ENCODE measurements around the gene SAMD4A.

SAMD4A gene

DNA sequence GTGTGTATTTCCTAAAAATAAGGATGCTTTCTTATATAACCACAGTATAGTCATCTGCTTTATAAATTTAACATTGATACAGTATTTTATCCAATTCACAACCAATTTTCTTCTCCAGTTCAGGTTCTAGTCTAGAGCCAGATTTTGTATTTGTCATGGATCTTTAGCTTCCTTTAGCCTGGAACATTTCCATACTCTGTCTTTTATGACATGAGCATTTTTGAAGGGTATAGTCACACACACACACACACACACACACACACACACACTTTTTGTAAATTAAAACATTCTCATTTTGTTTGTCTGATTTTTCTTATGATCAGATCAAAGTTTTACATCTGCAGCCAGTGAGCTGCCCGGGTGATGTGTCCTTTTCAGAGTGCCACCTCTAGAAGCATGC, 31.8 kb upstream of the SAMD4A start:
- no peak for DNase-seq (ENCODE audit: low spot score)
- in situ Hi-C loops (cut with MboI; ENCODE audit: low pct_unique_long_range_greater_than_20kb, low sequenced_read_pairs, unreplicated experiment), result no loop called here
- TF ChIP-seq, protein P1, sequence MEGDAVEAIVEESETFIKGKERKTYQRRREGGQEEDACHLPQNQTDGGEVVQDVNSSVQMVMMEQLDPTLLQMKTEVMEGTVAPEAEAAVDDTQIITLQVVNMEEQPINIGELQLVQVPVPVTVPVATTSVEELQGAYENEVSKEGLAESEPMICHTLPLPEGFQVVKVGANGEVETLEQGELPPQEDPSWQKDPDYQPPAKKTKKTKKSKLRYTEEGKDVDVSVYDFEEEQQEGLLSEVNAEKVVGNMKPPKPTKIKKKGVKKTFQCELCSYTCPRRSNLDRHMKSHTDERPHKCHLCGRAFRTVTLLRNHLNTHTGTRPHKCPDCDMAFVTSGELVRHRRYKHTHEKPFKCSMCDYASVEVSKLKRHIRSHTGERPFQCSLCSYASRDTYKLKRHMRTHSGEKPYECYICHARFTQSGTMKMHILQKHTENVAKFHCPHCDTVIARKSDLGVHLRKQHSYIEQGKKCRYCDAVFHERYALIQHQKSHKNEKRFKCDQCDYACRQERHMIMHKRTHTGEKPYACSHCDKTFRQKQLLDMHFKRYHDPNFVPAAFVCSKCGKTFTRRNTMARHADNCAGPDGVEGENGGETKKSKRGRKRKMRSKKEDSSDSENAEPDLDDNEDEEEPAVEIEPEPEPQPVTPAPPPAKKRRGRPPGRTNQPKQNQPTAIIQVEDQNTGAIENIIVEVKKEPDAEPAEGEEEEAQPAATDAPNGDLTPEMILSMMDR (IDR thresholded peaks at IDR 0.05; ENCODE audit: extremely low read depth, insufficient read depth, missing control alignments), result no peak

DNA sequence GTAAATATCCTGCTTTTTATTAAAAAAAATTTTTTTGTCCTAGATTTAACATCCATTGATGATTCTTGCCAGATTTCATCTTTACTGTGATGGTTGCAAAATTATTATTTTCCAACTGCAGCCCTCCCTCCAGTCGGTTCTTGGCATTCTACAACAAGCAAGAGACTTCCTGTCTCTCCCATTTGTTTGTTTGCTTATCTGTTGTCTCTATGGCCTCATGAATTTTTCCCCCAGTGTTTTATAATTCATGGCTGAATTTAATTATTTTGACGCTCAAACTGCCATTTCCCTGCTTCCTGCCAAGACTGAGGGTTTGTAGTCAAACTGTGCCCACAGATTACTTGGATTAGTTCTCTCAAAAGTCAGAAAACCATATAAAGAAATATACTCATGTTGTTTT, 31.3 kb upstream of the SAMD4A start:
- TF ChIP-seq, protein P1 (IDR thresholded peaks at IDR 0.05; ENCODE audit: extremely low read depth, insufficient read depth, missing control alignments), result no peak
- in situ Hi-C loops (cut with MboI; ENCODE audit: low pct_unique_long_range_greater_than_20kb, low sequenced_read_pairs, unreplicated experiment), result no loop called here
- no peak for DNase-seq (ENCODE audit: low spot score)

DNA sequence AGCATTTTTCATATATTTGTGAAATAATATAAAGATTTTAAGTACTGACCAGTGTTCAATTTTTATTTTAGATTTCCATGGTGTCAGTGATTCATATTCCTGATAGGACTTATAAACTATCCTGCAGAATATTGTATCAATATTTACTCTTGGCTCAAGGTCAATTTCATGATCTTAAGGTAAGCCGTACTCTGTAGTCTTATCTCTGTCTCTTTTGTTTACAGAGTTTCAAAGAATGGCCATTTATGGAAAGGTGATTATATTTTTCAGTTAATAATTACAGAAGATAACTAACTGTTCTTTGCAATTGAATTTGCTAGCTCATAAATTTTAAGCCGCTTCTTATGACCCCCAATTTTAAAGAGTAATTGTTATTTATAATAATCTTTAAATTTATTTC, 29.3 kb upstream of the SAMD4A start:
- in situ Hi-C loops (cut with MboI; ENCODE audit: low pct_unique_long_range_greater_than_20kb, low sequenced_read_pairs, unreplicated experiment), result no loop called here
- TF ChIP-seq, protein P1 (IDR thresholded peaks at IDR 0.05; ENCODE audit: extremely low read depth, insufficient read depth, missing control alignments), result no peak
- no peak for DNase-seq (ENCODE audit: low spot score)

DNA sequence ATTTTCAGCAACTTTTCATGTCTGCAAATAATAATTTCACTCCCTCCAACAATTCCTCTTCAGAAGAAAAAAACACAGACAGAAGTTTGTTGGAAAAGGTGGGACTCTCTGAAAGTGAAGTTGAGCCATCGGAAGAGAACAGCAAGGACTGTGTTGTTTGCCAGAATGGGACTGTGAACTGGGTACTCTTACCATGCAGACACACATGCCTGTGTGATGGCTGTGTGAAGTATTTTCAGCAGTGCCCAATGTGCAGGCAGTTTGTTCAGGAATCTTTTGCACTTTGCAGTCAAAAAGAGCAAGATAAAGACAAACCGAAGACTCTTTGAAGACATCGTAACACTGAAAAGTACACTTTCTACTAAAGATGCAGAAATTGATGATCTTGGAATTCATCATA, 28.9 kb upstream of the SAMD4A start:
- no peak for DNase-seq (ENCODE audit: low spot score)
- TF ChIP-seq, protein P1 (IDR thresholded peaks at IDR 0.05; ENCODE audit: extremely low read depth, insufficient read depth, missing control alignments), result no peak
- in situ Hi-C loops (cut with MboI; ENCODE audit: low pct_unique_long_range_greater_than_20kb, low sequenced_read_pairs, unreplicated experiment), result no loop called here

DNA sequence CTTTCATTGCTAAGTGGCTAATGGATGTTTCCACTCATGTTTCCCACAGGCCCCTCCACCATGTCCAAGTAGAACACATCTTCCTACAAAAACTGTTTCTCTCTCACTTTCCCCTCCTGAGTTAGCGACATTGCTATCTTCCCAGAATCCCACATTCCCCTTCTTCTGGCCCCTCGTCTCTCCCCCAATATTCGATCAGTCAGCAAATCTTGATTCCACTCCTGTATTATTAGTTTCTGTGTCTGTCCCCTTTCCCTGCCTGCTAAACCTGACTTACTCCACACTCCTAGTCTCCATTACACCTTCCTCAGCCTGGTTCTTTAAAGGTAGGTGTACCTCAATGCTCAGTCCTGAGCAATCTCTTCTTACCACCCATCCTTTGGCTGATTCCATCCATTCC, 19.3 kb upstream of the SAMD4A start:
- no peak for DNase-seq (ENCODE audit: low spot score)
- in situ Hi-C loops (cut with MboI; ENCODE audit: low pct_unique_long_range_greater_than_20kb, low sequenced_read_pairs, unreplicated experiment), result no loop called here

DNA sequence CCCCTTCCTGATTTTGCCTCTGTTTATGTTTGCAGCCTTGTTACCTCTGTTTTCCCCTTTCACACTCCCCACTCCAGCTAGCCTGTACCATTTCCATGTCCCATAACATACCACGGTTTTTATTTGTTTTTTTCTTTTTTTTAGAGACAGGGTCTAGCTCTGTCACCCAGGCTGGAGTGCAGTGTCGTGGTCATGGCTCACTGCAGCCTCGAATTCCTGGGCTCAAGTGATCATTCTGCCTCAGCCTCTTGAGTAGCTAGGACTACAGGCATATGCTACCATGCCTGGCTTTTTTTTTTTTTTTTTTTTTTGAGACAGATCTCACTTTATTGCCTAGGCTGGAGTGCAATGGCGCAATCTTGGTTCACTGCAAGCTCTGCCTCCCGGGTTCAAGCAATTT, 18.4 kb upstream of the SAMD4A start:
- DNase-seq (ENCODE audit: low spot score), result no peak
- TF ChIP-seq, protein P1 (IDR thresholded peaks at IDR 0.05; ENCODE audit: extremely low read depth, insufficient read depth, missing control alignments), result no peak
- in situ Hi-C loops (cut with MboI; ENCODE audit: low pct_unique_long_range_greater_than_20kb, low sequenced_read_pairs, unreplicated experiment), result no loop called here

More for the DNA sequence above, 19.3 kb upstream of the SAMD4A start:
- TF ChIP-seq, protein P1 (IDR thresholded peaks at IDR 0.05; ENCODE audit: extremely low read depth, insufficient read depth, missing control alignments), result no peak

DNA sequence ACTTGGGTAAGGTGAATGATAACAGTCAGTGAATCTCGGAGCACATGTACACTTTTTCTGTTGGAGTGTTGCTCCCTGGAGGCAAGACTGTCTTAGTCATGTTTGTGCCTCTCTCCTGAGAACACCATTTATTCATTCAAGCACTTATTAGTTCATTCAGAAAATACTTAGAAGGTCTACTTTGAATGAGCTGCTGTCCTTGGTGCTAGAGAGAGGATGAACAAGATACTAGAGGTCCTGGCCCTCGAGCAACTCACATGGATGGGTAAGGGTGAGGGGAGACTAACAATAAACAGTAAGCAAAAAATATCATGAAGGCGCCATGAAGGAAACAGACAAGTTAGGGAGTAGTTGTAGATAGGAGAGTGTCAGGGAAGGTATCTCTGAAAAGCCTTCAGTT, 17.1 kb upstream of the SAMD4A start:
- TF ChIP-seq, protein P1 (IDR thresholded peaks at IDR 0.05; ENCODE audit: extremely low read depth, insufficient read depth, missing control alignments), result no peak
- in situ Hi-C loops (cut with MboI; ENCODE audit: low pct_unique_long_range_greater_than_20kb, low sequenced_read_pairs, unreplicated experiment), result loop anchor here (10.0 kb wide), 1 partner anchor 225 kb away; no protein-coding TSS in a partner anchor
- no peak for DNase-seq (ENCODE audit: low spot score)
